ENCODE data around the gene SKAP1. TPM values are rescaled to one million over a fixed set of nuclear protein-coding genes. Genes with fewer than 3 reads are reported as not detected.

SKAP1 gene
- total and polyA plus RNA-seq, 8 donors, result 1.2 to 3.0 (median 1.8) TPM

DNA sequence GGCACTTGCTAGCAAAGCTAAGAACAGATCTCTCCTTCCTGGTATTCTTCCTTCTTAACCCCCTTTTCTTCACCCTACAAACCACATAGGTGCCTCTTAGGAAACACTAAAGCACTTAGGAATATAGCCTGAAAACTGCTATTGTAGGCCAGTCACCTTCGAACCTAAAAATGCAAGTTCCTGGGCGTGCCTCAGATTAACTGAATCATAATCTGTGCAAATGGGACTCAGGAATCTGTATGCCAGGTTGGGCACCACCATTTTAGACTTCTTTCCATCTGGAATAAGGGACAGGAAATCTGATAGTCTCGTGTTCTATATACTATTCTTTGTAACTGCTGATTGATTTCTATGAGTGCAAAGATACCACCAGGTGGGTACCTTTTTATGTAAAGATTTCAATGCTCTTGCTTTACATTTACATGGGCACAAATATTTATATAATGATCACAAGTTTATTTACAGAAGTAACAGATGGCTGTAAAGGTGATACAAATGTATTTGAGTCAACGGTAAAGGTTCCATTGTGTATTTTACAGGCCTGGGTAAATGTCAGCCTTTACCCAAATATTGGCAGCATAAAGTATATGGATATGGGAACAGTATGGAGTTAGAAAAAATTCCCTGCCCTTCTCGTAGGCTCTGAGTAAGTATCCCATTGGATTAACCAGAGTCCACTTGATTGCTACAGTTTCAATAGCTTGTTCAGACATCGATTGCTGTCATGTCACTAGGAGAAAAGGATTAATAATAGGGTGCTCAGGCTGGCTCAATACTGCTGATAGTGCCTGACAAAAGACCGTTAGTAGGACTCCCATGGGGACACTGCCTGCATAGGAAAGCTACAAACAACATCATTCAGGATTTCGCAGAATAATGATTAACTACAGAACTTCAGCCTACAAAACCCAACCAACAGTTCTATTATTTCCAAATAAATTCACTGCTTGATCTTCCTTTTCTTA is 197.7 kb downstream of the SKAP1 start:
- Histone ChIP-seq H3K27me3 (peaks cover 4 to 19% of the 10 kb centered on the region in 2 donors), H3K9me3 (no peaks in the 10 kb centered on the region), H3K27ac (no peak overlapping the region), H3K4me3 (no peak overlapping the region), H3K4me1 (no peaks in the 10 kb centered on the region), H3K36me3 (no peaks in the 10 kb centered on the region)
- intact Hi-C loops (cut with DNase I), result no loop called here
- ATAC-seq (no peak), DNase-seq (no peak)
- TF ChIP-seq, protein P1, sequence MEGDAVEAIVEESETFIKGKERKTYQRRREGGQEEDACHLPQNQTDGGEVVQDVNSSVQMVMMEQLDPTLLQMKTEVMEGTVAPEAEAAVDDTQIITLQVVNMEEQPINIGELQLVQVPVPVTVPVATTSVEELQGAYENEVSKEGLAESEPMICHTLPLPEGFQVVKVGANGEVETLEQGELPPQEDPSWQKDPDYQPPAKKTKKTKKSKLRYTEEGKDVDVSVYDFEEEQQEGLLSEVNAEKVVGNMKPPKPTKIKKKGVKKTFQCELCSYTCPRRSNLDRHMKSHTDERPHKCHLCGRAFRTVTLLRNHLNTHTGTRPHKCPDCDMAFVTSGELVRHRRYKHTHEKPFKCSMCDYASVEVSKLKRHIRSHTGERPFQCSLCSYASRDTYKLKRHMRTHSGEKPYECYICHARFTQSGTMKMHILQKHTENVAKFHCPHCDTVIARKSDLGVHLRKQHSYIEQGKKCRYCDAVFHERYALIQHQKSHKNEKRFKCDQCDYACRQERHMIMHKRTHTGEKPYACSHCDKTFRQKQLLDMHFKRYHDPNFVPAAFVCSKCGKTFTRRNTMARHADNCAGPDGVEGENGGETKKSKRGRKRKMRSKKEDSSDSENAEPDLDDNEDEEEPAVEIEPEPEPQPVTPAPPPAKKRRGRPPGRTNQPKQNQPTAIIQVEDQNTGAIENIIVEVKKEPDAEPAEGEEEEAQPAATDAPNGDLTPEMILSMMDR (IDR thresholded peaks at IDR 0.05), result no peak

DNA sequence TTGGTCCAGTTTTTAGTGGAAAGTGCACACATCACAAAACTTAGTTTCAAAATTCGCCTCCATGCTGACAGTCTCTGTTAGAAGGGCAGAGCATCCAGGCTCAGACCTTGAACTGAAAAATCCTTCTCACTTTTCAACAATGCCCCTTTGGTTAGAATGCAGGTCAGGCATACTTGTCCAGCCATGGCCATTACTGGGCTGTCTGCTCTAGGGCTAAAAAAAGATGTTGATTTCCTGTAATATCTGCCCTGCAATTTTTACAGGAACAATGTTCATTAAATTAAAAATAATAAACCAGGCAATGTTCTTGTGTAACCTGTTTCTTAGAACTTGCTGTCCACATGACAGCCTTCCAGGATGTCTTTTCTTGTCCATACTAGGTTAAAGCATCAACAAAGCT is 200.1 kb downstream of the SKAP1 start:
- H3K4me3 ChIP-seq, result no peak overlapping the region
- DNase-seq (no peak), ATAC-seq (no peak)
- TF ChIP-seq, protein P1 (IDR thresholded peaks at IDR 0.05), result no peak
- peaks cover 8 to 34% of the 10 kb centered on the region in 2 donors for H3K27me3 ChIP-seq
- H3K36me3 ChIP-seq, result no peaks in the 10 kb centered on the region
- H3K27ac ChIP-seq, result no peak overlapping the region
- H3K9me3 ChIP-seq, result no peaks in the 10 kb centered on the region
- no peaks in the 10 kb centered on the region for H3K4me1 ChIP-seq
- intact Hi-C loops (cut with DNase I), result no loop called here

DNA sequence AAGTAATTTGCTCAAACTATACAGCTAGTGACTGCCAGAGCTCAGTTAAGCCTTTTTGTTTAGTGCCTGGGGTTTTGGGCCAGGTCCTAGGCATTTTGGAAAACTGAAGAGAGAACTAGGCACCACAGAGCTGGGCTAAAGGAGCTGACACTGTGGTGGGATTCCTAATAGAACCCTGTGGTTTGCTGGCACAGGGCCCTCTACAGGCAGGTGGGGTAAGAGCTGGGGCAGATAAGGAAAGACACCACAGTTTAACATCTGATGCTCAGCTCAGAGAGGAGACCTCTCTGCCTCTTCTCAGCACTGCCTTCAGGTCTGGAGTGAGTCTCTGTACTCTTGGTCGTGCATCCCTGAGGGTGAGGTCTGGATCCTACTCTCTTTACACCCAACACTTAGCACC is 201.3 kb downstream of the SKAP1 start:
- Histone ChIP-seq H3K27ac (no peak overlapping the region), H3K27me3 (peaks cover 7 to 34% of the 10 kb centered on the region in 2 donors), H3K4me3 (no peak overlapping the region), H3K36me3 (no peaks in the 10 kb centered on the region), H3K4me1 (no peaks in the 10 kb centered on the region), H3K9me3 (no peaks in the 10 kb centered on the region)
- intact Hi-C loops (cut with DNase I), result no loop called here
- TF ChIP-seq, protein P1 (IDR thresholded peaks at IDR 0.05), result no peak
- DNase-seq (no peak), ATAC-seq (no peak)

DNA sequence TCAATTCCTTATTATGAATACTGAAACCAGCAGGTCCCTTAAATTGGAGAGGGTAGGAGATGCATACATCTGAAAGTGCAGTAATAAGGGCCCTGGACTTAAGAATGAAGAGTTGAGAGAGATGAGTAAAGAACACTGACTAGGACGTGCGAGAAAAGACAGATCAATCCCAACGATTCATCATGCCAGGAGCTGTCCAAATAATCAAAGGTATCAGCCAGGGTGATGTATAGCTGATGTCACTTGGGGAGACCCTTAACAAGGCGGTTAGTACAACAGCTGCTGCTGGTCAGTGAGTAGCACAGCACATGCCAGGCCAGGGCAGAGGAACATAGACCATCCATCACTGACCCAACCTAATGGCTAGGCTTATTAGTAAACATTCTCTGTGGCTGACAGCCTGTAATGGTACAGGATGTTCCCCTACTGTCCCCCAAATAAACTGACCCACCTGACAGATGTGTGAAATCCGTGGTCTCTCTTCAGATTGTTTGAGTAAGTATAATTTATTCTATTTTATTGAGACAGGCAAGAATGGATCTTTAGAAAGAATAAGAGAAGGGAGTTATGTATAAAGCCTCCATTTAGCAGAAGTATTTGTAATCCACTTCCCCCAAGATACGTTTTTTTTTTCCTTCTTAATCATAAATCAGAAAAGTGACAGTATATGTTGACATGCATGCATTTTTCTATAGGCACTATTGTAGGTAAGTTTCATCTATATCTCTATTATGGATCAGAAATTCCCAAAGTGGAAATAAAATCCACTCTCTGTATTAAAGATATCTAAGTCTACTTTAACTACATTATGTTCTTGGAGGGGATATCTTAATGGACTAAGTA is 204.1 kb downstream of the SKAP1 start:
- no peak for DNase-seq
- Histone ChIP-seq H3K4me3 (no peak overlapping the region), H3K27me3 (peaks cover 5 to 37% of the 10 kb centered on the region in 2 donors), H3K36me3 (no peaks in the 10 kb centered on the region), H3K4me1 (no peaks in the 10 kb centered on the region), H3K27ac (no peak overlapping the region), H3K9me3 (no peaks in the 10 kb centered on the region)
- TF ChIP-seq, protein P1 (IDR thresholded peaks at IDR 0.05), result no peak
- intact Hi-C loops (cut with DNase I), result no loop called here
- ATAC-seq, result no peak

DNA sequence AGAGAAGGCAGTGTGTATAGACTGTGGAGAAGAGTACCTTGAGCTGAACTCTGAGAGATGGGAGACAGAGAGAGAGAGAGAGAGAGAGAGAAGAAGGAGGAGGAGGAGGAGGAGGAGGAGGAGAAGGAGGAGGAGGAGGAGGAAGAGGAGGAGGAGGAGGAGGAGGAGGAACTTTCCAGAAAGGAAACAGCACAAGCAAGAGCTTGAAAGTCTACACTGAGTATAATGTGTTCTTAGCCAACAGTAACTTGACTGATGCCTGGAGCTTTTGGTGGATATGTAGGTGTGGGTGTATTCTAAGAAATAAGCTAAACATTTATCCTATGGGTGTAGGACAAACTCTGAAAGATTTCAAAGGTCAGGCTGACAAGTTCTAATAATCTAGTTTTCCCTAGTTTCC is 206.1 kb downstream of the SKAP1 start:
- TF ChIP-seq, protein P1 (IDR thresholded peaks at IDR 0.05), result no peak
- intact Hi-C loops (cut with DNase I), result no loop called here
- Histone ChIP-seq H3K9me3 (no peaks in the 10 kb centered on the region), H3K27ac (no peak overlapping the region), H3K36me3 (no peaks in the 10 kb centered on the region), H3K4me3 (no peak overlapping the region), H3K4me1 (no peaks in the 10 kb centered on the region), H3K27me3 (peaks cover 5 to 26% of the 10 kb centered on the region in 2 donors)
- ATAC-seq (no peak), DNase-seq (no peak)
